GM12872 (cell line): ENCODE data around the gene PBX4.

Experiments used
- CTCF ChIP-seq: IDR thresholded peaks from 3 replicates; pipeline ENCODE4 v1.5.1; 2011; ENCODE audit warnings: low read depth, mild to moderate bottlenecking, low read length, moderate library complexity; ENCODE audit not compliant: insufficient read depth

Gene PBX4

DNA sequence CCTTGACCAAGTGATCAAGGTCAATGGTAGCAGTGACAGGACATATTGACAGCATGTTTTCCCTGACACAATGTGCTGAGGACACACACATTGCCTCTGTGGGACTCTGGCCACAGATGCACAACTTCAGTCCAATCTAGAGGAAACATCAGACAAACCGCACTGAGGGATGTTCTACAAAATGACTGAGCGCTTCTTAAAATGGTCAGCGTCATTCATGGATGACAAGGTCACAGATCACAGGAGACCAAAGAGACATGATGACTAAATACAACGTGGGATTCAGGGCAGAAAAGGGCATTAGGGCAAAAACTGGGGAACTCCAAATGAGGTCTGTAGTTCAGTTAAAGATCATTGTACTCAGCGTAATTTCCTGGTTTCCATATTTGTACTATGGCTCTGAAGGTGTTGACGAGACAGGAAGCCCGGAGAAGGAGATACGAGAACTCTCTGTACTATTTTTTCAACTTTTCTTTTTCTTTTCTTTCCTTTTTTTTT, 20.6 kb downstream of the PBX4 start:
- TF ChIP-seq CTCF, result no peak

GRCh38 chr19:19595171-19595701, 23.3 kb downstream of the PBX4 start:
- TF ChIP-seq CTCF, result no peak

DNA sequence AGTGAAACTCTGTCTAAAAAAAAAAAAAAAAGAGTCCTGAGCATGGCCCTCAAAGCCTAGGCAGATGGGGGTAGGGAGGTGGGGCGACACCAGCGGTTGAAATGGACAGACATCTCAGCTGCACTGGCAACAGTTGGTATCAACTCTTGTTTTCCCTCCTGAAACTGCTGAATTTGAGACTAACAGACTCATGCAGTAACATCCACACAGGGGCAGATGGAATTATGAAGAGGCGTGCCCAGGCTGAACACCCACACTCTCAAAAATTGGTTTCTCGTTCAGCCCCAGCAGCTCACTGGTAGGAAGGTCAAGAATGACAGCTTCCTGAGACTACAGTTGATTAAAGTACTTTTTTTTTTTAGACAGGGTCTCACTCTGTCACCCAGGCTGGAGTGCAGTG, 24.1 kb downstream of the PBX4 start:
- TF ChIP-seq CTCF, result no peak

- no peak for TF ChIP-seq CTCF
These were observed 25.8 kb downstream of the PBX4 start for GRCh38 chr19:19592690-19593089.

GRCh38 chr19:19591133-19591825, 27.2 kb downstream of the PBX4 start:
- TF ChIP-seq CTCF, result no peak

GRCh38 chr19:19588546-19588945, 29.9 kb downstream of the PBX4 start:
- no peak for TF ChIP-seq CTCF

DNA sequence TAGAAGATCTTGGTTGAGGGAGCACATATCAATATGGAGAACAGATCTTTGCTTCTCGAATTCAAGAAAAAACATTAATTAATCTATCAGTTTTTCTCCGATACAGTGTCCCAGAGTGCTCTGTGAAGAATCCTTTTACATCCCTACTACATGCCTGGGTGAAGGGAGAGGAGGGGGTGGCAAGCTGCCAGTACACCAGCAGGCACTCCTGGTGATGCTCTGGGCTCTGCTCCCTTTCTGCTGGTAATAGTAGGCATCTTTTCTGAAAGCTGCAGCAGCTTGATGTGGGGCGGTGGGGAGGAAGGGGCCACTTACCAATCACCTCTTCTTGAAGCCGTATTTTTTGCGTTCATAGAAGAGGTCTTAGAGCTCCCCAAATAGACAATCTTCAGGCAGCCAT, 30.7 kb downstream of the PBX4 start:
- no peak for TF ChIP-seq CTCF
